Germinal center (tissue), 1 donor: Measurements from ENCODE around the gene ALLC.
"Not testable (repeated sequence)": the region's sequence is repeated elsewhere in the genome, so short reads cannot be mapped to it uniquely, and the experiment has no call there.

Experiments used
- DNase-seq: peaks from one replicate; pipeline ENCODE4 v3.0.0; 2012; ENCODE audit warnings: mixed read lengths, low spot score

ALLC gene

DNA sequence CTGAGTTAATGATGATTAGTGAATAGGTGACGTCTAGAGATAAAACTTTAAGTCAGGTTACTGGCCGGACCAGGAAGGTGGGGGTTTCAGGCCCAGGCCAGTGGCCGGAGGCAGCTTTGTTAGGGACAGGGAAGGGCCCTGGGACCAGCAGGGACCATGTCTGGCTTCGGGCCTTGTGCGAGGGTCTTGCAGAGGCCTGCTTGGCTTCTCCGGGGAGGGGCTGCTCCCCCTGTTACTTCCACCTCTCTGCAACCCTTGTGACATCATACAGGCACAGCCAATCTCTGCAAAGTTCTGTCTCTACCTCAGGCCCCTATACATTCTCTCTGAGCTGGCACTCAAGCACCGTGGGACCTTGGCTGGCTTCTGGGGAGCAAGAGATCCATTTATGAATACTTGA lies at the start of gene ALLC:
Gene ALLC (plus strand): TSS at position 320 of the 400 bp plus-strand sequence. CDS start 12,958 bp downstream, outside the sequence.
- no peak for DNase-seq

DNA sequence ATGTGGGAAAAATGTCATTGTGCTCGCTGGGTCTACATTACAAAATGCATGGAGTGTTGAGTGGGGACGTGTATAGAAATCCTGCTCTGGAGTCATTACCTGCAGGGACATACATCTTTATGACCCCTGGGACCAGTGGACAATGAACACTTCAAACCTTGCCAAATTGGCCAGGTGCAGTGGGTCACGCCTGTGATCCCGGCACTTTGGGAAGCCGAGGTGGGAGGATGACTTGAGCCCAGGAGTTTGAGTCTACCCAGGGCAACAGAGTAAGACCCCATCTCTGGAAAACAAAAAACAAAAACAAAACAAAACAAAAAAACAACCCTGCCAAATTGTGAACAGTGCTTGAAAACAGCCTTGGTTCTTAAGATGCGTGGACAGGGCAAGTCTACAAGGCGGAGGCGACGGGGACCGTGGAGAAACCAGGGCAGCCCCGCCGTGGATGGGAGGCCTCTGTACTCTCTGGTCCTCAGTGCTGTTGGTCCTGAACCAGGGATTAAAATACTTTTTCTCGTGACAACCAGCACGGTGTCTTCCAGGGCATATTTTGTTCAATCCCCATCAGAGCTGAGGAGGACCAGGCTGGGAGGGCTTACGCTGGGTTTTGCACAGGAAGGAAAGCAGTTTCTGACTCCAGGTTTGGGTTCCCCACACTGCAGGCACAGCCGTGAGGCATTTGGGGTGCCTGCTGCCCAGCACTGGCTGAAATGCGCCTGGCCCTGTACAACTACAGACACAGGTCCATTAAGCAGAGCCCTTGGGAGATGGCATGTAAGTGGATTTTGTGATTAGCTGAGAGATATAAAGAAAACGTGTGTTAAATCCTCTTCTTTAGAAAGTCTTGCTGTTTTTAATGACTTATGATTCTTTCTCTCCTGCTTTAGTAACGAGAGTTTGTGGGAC lies 49.4 kb upstream of the ALLC start:
- no peak for DNase-seq

DNA sequence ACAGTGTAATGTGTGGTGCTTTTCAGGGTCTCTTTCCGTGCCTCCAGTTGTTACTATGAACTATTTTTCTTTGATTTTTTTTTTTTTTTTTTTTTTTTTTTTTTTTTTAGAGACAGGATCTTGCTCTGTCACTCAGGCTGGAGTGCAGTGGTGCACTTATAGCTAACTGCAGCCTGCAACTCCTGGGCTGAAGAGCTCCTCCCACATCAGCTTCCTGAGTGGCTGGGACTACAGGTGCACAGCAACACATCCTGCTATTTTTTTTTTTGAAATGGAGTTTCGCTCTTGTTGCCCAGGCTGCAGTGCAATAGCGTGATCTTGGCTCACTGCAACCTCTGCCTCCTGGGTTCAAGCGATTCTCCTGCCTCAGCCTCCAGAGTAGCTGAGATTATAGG lies 48.7 kb upstream of the ALLC start:
- DNase-seq, result not testable (repeated sequence)

DNA sequence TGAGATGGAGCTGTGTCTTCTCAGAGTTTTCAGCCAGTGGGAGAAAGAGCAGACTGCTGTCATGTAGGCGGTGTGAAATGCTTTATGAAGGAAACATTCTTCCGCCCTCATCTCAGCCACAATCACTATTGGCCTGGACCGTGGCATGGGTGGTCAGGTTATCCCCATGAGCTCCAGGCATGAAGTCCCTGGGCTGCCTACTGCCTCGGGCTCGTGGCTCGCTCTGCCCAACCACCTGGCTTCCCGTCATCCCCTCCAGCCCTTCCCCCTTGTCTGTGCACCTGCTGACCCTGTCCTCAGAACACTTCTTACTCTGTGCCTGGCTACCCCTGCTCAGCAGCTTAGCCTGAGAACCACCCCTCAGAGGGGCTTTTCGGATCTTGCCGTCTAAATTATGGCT lies 47.6 kb upstream of the ALLC start:
- DNase-seq, result no peak

DNA sequence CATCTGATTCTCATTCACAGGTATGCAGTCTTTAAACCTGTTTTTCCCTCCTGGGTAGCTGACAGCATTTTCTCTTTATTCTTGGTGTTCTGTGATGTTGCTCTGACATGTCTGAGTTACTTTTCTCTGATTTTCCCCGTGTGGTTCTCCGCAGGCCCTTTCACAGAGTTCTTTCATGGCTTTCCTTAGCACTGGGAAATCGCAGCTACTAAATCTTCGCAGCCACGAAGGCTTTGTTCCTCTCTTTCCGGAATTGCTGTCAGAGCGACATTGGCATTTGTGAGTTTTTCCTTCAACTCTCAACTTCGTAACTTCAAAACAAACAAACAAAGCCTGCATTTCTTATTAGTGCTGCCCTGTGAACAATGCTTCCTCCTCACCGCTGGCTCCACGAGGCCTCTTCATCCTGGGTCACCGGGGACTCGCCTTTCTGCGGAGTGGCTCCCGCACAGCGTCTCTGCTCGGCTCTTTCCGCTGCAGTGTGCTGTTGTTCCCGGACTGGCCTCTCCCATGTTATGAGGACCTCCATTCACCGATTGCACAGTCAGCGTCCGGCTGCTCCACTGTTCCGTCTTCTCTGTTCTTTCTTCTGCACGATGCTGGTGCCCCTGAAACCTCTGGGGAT lies 47.0 kb upstream of the ALLC start:
- DNase-seq, result no peak

DNA sequence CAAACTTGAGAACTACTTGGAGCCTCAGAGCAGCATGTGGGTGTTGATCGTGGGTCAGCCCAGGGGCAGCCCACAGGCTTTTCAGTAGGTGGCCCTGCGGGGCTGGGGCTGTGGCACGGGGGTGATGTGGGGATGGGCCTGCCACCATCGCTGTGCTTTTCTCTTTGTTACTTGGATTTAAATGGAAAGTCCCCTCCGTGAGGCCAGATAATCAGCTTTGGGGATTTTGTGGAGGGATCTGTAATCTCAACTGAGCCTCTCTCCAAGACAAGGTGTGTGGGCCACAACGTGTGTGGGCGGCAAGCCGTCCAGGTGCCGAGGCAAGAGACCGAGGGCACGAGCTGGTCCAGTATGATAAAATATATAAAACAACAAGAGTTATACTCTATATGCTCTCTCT lies 46.4 kb upstream of the ALLC start:
- DNase-seq, result no peak

DNA sequence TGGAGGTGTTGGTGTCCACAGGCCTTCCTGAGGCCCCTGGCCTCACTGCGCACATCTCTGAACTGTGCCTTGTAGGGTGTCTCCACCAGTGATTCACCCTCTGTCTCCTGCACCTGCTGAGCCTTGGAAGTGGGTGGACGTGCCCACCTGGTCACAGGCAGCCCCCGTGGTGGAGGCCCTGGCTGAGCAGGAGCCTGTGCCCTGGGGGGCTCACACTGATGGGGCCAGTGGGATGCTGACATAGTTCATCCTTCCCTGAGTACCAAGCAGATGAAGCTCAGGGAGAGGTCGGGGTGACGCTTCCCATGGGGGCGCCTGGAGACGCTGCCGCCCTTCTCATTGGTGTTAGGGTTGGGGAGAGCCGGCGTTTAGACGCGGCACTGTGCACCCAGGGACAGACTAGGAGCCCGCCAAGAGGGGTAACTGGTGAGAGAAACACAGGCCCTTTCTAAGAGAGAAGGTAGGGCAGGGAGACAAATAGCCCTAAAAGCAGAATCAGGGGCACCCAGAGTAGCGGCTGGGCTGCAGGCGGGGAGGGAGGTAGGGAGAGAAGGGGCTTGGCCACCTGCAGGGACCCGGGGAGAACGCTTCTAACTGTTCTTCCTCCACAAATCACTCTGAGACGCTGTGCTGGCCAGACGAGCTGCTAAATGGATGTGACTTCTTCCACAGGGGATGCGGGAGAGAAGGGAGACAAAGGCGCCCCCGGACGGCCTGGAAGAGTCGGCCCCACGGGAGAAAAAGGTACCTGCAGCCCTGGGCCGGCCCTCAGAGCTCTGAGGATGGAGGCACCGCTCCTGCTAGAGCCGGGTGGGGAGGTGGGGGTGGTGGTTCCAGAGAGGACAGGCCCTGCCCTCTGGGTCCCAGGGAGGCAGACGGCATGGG lies 45.1 kb upstream of the ALLC start:
- no peak for DNase-seq

DNA sequence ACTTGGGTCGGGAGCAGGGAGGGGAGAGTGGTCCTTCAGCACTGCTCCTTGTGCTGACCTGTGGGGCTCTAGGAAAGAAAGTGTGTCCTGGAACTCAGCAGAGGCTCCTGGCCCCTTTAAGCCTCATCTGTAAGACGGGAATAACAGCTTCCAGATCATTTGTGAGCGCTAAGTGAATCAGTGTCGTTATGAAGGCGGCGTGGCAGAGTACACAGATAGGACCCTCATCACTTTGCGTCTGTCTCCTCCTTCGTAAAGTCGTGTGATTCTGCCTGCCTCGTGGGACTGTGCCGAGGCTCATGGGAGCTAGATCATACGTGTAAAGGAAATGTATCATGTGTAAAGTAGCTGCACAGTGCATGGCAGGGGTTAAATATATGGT lies 44.5 kb upstream of the ALLC start:
- DNase-seq, result no peak

DNA sequence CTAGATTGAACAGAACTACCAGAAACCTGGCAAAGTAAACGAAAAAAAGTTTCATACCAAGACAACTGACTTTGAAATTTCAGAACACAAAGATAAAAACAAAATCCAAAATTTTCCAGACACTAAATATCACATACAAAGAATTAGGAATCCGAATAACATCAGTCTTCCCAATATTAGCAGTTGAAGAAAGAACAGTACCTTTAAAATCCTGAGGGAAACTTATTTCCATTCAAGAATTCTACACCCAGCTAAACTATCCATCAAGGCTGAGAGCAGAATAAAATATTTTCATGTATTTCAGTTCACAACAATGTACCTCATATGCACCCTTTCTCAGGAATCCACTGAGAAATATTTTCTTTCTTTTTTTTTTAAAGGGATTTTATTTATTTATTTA lies 43.3 kb upstream of the ALLC start:
- DNase-seq, result not testable (repeated sequence)

DNA sequence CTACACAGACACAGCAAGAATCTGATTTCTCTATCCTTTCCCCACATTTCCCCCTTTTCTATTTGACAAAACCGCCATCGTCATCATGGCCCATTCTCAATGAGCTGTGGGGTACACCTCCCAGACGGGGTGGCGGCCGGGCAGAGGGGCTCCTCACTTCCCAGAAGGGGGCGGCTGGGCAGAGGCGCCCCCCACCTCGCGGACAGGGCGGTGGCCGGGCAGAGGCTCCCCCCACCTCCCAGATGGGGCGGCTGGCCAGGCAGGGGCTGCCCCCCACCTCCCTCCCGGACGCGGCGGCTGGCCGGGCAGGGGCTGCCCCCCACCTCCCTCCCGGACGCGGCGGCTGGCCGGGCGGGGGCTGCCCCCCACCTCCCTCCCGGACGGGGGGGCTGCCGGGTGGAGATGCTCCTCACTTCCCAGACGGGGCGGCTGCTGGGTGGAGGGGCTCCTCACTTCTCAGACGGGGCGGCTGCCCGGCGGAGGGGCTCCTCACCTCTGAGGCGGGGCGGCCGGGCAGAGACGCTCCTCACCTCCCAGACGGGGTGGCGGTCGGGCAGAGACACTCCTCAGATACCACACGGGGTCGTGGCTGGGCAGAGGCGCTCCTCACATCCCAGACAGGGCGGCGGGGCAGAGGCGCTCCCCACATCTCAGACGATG lies 42.3 kb upstream of the ALLC start:
- DNase-seq, result not testable (repeated sequence)

DNA sequence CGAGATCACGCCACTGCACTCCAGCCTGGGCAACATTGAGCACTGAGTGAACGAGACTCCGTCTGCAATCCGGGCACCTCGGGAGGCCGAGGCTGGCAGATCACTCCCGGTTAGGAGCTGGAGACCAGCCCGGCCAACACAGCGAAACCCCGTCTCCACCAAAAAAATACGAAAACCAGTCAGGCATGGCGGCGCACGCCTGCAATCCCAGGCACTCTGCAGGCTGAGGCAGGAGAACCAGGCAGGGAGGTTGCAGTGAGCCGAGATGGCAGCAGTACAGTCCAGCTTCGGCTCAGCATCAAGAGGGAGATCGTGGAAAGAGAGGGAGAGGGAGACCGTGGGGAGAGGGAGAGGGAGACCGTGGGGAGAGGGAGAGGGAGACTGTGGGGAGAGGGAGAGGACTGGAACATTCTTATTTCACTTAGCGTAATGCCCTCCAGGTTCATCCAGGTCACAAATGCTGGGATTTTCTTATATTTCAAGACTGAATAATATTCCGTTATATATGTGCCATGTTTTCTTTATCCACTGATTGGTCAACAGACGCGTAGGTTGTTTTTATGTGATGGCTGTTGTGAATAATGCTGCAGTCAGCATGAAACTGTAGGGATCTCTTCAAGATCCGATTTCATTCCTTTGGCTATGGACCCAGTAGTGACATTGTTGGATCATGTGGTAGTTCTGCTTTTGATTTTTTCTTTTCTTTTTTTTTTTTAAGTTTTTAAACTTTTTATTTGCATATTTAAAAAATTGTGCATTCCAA lies 41.4 kb upstream of the ALLC start:
- DNase-seq, result not testable (repeated sequence)

DNA sequence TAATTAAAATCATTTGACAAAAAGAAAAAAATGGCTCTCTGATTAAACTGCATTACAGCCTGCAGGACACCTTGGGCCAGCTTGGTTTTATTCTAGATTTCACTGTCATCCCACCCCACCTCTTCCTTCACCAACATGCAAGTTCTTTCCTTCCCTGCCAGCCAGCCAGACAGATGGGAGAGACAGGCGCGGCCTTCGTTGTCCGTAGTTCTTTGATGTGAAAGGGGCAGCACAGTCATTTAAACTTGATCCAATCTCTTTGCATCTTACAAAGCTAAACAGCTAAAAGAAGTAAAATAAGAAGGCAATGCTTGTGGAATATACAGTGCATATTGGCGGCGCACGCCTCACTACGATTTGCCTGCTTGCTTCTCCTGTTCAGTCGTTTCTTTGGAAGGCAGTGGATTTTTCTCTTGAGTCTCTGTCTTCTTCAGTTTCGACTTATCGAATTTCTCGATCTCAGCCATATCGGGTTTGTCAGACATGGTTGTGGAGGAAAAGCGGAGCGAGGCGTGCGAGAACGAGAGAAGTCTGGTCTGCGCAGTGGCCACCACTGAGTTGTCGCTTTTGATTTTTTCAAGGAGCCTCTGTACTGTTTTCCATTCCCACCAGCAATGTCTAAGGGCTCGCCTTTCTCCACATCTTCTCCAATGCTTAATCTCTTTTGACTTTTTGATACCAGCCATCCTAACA lies 40.7 kb upstream of the ALLC start:
- DNase-seq, result no peak

DNA sequence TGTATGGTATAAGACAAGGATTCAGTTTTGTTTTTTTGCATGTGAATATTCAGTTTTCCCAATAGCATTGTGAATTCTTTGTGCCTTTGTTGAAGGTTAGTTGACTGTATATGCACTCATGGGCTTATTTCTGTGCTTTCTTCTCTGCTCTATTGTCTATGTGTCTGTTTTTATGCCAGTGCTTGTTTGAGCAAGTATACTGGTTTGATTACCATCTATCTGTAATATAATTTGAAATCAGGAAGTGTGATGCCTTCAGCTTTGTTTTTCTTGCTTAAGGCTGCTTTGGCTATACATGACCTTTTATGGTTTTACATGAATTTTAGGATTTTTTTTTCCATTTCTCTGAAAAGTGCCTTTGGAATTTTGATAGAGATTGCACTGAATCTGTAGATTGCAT lies 39.6 kb upstream of the ALLC start:
- DNase-seq, result no peak

DNA sequence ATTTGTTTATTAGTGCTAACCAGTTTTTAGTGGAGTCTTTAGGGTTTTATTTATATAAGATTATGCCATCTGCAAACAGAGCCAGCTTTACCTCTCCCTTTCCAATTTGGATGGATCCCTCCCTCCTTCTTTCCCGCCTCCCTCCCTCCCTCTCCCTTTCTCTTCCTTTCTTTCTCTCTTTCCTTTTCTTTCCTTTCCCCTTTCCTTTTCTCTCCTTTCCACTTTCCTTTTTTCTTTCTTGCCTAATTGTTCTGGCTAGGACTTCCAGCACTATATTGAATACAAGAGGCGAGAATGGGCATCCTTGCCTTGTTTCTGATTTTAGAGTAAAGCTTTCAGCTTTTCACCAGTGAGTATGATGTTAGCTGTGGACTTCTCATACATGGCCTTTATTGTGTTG lies 39.0 kb upstream of the ALLC start:
- no peak for DNase-seq

DNA sequence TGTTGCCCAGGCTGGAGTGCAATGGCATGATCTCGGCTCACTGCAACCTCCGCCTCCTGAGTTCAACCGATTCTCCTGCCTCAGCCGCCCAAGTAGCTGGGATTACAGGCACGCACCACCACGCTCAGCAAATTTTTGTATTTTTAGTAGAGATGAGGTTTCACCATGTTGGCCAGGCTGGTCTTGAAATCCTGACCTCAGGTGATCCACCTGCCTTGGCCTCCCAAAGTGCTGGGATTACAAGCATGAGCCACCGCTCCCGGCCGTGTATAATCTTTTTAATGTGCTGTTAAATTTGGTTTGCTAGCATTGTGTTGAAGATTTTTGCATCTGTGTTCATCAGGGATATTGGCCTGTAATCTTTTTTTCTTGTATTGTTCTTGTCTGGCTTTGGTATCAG lies 38.3 kb upstream of the ALLC start:
- DNase-seq, result not testable (repeated sequence)

DNA sequence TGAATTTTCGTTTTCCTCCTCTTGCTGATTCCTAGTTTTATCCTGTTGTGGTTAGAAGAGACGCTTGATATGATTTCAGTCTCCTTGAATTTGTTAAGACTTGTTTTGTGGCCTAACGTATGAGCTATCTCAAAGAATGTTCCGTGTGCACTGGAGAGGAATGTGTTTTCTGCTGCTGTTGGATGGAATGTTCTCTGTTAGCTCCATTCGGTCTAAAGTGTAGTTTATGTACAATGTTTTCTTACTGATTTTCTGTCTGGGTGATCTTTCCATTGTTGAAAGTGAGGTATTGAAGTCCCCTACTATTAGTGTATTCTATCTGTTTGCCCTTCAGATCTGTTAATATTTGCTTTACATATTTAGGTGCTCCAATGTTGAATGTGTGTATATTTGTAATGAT lies 37.2 kb upstream of the ALLC start:
- DNase-seq, result no peak

DNA sequence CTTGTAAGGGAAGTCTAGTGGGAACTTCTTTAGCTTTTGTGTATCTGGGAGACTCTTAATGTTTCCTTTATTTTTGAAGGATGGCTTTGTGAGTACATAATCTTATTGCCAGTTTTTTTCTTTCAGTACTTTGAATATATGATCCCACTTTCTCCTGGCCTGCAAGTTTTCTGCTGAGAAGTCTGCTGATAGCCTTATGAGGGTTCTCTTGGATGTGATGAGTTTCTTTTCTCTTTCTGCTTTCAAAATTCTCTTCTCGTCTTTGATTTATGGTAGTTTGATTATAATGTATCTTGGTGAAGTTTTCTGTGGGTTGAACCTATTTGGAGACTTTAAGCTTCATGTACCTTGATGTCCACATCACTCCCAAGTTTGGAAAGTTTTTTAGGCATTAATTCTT lies 35.0 kb upstream of the ALLC start:
- no peak for DNase-seq

DNA sequence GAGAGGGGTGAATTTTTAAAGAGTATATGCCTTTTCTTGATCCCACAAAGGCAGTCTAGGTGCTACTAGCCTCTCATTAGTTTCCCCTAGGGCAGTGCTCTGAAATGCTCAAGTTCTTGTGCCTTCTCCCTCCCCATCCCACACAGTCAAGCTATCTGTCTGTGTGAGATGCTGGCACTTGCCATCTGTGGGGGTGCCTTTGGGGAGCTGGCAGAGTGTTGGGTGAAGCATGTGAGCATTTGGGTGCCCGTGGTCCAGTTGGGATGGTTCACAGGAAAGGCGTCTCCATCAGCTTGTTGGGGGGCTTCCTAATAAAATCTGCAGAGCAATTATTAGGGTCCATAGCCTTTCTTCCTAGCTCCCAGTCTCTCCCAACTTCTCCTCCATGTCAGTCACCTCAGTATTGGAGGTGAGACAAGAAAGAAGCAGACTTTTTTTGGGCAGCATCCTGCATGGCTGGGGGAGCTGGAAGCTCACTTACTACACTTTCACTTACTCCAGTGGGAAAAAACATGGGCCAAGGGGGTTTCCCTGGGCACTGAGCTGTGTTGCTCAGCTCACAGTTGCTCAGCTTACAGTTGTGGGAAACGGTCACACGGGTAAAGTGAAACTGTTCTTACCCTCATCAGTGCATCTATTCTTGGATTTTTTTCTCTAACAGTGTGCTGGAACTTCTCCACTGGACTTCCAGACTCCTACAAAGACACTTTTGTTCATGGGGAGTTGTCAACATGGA lies 33.8 kb upstream of the ALLC start:
- DNase-seq, result no peak

DNA sequence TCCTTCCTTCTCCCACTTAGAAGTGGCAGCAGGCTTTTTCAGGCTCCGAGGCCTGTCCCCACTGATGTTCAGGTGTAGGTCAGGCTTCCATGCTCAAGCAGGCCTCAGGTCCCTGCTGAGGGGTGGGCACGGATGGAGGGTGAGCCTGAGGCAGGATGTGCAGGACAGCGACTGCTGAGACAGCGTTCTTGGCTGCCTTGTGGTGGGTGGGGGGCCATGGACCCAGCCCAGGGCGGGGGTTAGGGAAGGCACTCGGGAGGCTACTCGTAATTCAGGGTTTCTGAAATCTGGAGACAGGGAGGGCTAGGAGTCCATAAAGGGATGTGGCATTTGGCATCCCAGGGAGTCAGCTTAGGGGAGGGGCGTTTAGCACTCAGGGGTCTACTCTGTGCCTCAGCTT lies 32.8 kb upstream of the ALLC start:
- DNase-seq, result no peak
